Erythroblast (primary cell): Measurements from ENCODE around the gene MICAL3.

Experiments used
- DNase-seq, 2 experiments: peaks; one replicate each; lab custom pipeline; 2025; lab: John Stamatoyannopoulos, UW
- GATA1 ChIP-seq: IDR thresholded peaks from 2 replicates; pipeline ENCODE4 v1.6.1; 2011; ENCODE audit warnings: low read depth, mild to moderate bottlenecking, control low read depth, low read length, moderate library complexity
- POLR2A ChIP-seq: IDR thresholded peaks from 2 replicates; pipeline ENCODE4 v1.6.1; 2011; ENCODE audit warnings: mild to moderate bottlenecking, low read length

The MICAL3 gene

GRCh38 chr22:17845790-17846189 is 178.6 kb downstream of the MICAL3 start:
- DNase-seq, result no peak
- TF ChIP-seq POLR2A (no peak), GATA1 (no peak)

- no peak for DNase-seq
- TF ChIP-seq POLR2A, result no peak
- TF ChIP-seq GATA1, result no peak
These were observed 179.0 kb downstream of the MICAL3 start for GRCh38 chr22:17845327-17845726.

GRCh38 chr22:17844150-17844549 is 180.2 kb downstream of the MICAL3 start:
- TF ChIP-seq POLR2A, result no peak
- DNase-seq, result no peak

GRCh38 chr22:17842386-17842785 is 182.0 kb downstream of the MICAL3 start:
- TF ChIP-seq POLR2A, result no peak
- no peak for TF ChIP-seq GATA1
- no peak for DNase-seq

DNA sequence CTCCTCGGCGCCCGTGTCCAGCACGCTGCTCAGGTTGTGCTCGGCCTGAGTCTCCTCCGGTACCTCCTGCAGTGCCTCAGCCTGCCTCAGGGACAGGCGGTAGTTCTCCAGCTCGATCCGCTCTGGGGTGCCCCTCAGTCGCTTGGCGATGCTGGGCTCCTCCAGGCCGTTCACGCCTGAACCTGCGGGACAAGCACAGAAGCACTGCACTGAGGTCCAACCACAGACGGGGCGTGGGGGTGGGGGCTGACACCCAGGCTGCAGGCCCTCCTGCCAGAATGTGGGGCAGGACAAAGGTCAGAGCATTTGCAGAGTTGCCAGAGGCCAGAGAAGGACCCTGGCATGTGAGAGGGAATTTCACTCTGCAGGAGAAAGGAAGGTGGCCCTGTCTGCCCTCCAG is 182.5 kb downstream of the MICAL3 start:
- DNase-seq, result no peak
- TF ChIP-seq POLR2A (no peak), GATA1 (no peak)

- TF ChIP-seq GATA1, result no peak
- TF ChIP-seq POLR2A, result no peak
- DNase-seq, result no peak
These were observed 186.0 kb downstream of the MICAL3 start for GRCh38 chr22:17838180-17838865.

DNA sequence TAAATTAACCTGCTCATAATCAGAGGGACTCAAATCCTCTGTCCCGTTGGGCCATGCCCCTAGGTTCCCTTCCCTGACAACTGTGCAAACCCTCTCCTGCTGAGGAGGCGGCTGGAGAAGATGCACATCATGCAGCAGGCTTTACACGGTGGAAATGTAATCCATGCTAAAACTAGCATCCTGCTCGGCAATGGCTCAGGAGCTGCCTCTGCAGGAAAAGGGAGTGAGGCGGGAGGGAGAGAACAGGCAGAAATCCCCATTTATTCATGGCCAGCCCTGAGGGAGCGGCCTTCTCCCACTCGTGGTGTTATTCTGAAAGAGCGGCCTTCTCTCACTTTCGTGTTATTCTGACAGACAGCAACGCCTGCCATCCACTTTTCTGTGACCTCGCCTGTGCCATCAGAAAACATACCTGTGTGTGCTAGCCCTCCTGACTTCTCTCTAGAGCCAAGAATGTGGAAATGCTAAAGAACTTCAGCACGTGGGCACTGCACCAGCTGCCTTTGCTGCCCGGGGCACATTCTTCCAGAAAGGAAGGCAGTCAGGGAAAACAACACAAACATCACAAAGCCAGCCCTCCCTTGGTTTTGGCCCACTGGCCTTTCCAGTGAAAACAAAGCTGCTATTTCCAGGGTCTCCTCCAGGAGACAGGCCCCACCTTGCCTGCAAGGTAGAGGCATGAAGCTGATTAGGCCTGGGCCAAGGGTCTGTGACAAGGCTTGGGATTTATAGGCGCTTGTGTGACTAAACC is 187.2 kb downstream of the MICAL3 start:
- no peak for DNase-seq
- TF ChIP-seq POLR2A, result no peak

- TF ChIP-seq GATA1 (no peak), POLR2A (no peak)
- no peak for DNase-seq
These were observed 189.1 kb downstream of the MICAL3 start for GRCh38 chr22:17835256-17835655.

DNA sequence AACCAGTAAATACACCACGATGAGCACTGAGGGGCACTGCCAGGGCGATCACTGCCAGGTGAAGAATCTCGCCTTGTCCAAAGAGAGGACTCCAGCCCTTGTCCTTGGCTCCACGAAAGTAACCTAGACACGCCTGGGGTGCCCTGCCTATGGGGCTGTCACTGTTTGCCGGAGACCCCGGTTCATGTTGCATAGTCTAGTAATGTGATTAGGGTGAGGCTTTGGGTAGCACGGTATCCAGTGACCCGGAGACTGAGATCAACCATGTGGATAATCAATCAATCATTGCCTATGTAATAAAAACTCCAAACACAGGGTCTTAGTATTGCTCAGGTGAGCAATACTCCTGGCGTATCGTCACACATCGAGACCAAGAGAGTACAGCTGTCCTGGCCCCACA is 190.9 kb downstream of the MICAL3 start:
- no peak for TF ChIP-seq POLR2A
- no peak for TF ChIP-seq GATA1
- DNase-seq, result no peak

DNA sequence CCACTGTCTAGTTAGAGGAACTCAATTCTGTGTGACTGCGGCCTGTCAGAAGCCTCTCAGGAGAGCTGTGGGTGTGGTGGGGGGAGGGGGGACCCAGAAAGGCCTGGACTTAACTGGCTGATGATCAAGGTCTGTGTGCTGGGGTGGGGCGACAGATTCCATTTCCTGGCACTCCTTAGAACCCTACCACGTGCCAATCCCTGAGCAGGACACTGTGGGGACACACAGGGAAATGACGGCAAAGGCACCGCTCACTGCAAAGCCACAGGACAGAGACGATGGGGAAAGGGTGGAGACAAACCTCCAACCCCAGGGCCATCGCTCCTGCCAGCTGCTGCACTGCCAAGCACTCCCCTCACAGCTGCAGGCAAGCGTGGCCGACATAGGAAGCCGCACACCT is 191.7 kb downstream of the MICAL3 start:
- TF ChIP-seq GATA1 (no peak), POLR2A (no peak)
- DNase-seq, result no peak

GRCh38 chr22:17831501-17832251 is 192.7 kb downstream of the MICAL3 start:
- no peak for DNase-seq
- no peak for TF ChIP-seq GATA1

GRCh38 chr22:17830043-17830961 is 194.1 kb downstream of the MICAL3 start:
- TF ChIP-seq GATA1 (no peak), POLR2A (no peak)
- peak; percentile 78 to 91 for DNase-seq

- no peak for TF ChIP-seq POLR2A
- TF ChIP-seq GATA1, result no peak
- no peak for DNase-seq
These were observed 194.7 kb downstream of the MICAL3 start for GRCh38 chr22:17829695-17830042.
